Endodermal cell (in vitro differentiated cells): ENCODE data around the gene WT1. TPM values are rescaled to one million over a fixed set of nuclear protein-coding genes. Genes with fewer than 3 reads are reported as not detected.
A peak's percentile ranks its signal among the peaks of the same experiment; 100 is the strongest.

Experiments
- DNase-seq: peaks from one replicate; pipeline ENCODE4 v3.0.0-alpha.2; 2017
- H3K27ac ChIP-seq: 2 replicates; pipeline ENCODE4 v1.5.1; 2013; ENCODE audit warnings: mild to moderate bottlenecking, low read depth, low read length, moderate library complexity
- H3K27me3 ChIP-seq: 2 replicates; pipeline ENCODE4 v1.6.1; 2013; ENCODE audit warnings: mild to moderate bottlenecking, low read length, moderate library complexity; ENCODE audit not compliant: insufficient read depth, control insufficient read depth, poor library complexity, severe bottlenecking
- H3K36me3 ChIP-seq: 2 replicates; pipeline ENCODE4 v1.7.0; 2013; ENCODE audit warnings: mild to moderate bottlenecking, low read length, moderate library complexity; ENCODE audit not compliant: control insufficient read depth, insufficient read depth
- H3K4me1 ChIP-seq: one replicate; pipeline ENCODE4 v1.7.0; 2013; ENCODE audit warnings: low read length; ENCODE audit not compliant: control insufficient read depth, insufficient read depth
- H3K4me3 ChIP-seq: 2 replicates; pipeline ENCODE4 v1.5.1; 2013; ENCODE audit warnings: mild to moderate bottlenecking, low read length, moderate library complexity
- H3K9ac ChIP-seq: 2 replicates; pipeline ENCODE4 v1.6.1; 2013; ENCODE audit warnings: mild to moderate bottlenecking, low read length, moderate library complexity; ENCODE audit not compliant: poor library complexity, severe bottlenecking; ENCODE audit errors: extremely low read depth
- H3K9me3 ChIP-seq: 2 replicates; pipeline ENCODE4 v1.6.1; 2013; ENCODE audit warnings: mild to moderate bottlenecking, low read length, moderate library complexity; ENCODE audit not compliant: control insufficient read depth
- H3K27ac Mint-ChIP-seq: 2 replicates; pipeline ENCODE4 v1.8.0; 2020; ENCODE audit warnings: mixed read lengths
- H3K27me3 Mint-ChIP-seq: 2 replicates; pipeline ENCODE4 v1.8.0; 2021; ENCODE audit warnings: mild to moderate bottlenecking, mixed read lengths; ENCODE audit not compliant: insufficient read depth
- H3K36me3 Mint-ChIP-seq: 2 replicates; pipeline ENCODE4 v1.8.0; 2020; ENCODE audit warnings: low read depth, mixed read lengths
- H3K4me1 Mint-ChIP-seq: 2 replicates; pipeline ENCODE4 v1.8.0; 2020; ENCODE audit warnings: mixed read lengths
- H3K4me3 Mint-ChIP-seq: 2 replicates; pipeline ENCODE4 v1.8.0; 2020; ENCODE audit warnings: mild to moderate bottlenecking, moderate library complexity, mixed read lengths
- H3K9me3 Mint-ChIP-seq: 2 replicates; pipeline ENCODE4 v1.8.0; 2020; ENCODE audit warnings: mild to moderate bottlenecking, mixed read lengths
- CTCF ChIP-seq: fragments of 200-600 bp; sonication (generic); conservative IDR thresholded peaks from 2 replicates; pipeline ENCODE4 v1.5.0; 2021; ENCODE audit warnings: antibody characterized with exemption, mild to moderate bottlenecking
- WGBS, 2 experiments: methylation state at CpG; one replicate each; pipeline versions ENCODE4 v1.1.5 to v1.1.7; 2013; ENCODE audit warnings: missing lambda C conversion rate in 2 of 2, mixed read lengths in 1 of 2; ENCODE audit not compliant: insufficient coverage in 1 of 2, insufficient read length in 1 of 2; 5-methylcytosine and 5-hydroxymethylcytosine counted together
- long read RNA-seq, 4 experiments: library from polyadenylated mRNA in 2 of 4; library from RNA in 1 of 4; library from capped mRNA in 1 of 4; stranded (forward) in 3 of 4; unstranded in 1 of 4; transcript quantifications; one replicate each; pipeline ENCODE4 v2.0.0, GENCODE V29; 2020 to 2021; ENCODE audit warnings: inconsistent platforms in 1 of 4
- polyA plus RNA-seq, 2 experiments: library from polyadenylated mRNA; stranded (reverse); fragments of 50-300 nt; gene quantifications; one replicate each; pipeline ENCODE4 v1.2.3, GENCODE V29; 2013
- total RNA-seq, 2 donors: library from RNA; stranded (reverse); fragmentation: NEBNext Ultra II Directional in 1 of 2; extraction: Animal tissue kit (Norgen Biotek cat#: 25700) in 1 of 2; gene quantifications; 2 replicates in 1 of 2; 3 replicates in 1 of 2; pipeline ENCODE4 v1.2.1, GENCODE V29; 2021

The WT1 gene
- under 1 TPM in 1 of 2 donors, not detected in 1; 0.51 TPM for total RNA-seq
- polyA plus RNA-seq (2013, experiment 1 of 2), result 0.11 TPM
- polyA plus RNA-seq (2013, experiment 2 of 2), result not detected
- long read RNA-seq, experiment 1, result 0 reads
- long read RNA-seq, experiment 2, partial matches to known transcripts, result 0 of 1 reads
- long read RNA-seq, experiment 2, other reads (novel, unspliced or antisense), result 0 of 1 reads
- long read RNA-seq, experiment 3, result 0 reads
- long read RNA-seq, experiment 4, result 0 reads

GRCh38 chr11:32435511-32435941 lies at the start of gene WT1:
Gene WT1, minus strand, starts transcription at chr11:32435539.
- H3K27ac Mint-ChIP-seq, result no peak within 1 kb of the TSS
- Histone ChIP-seq H3K27me3 (peaks cover 98% of the 10 kb centered on the region), H3K9ac (no peak within 1 kb of the TSS), H3K4me3 (peak within 1 kb of the TSS; percentile 71), H3K27ac (no peak within 1 kb of the TSS), H3K9me3 (peaks cover 7% of the 10 kb centered on the region), H3K36me3 (no peaks in the 10 kb centered on the region), H3K4me1 (peaks cover 6% of the 10 kb centered on the region)
- H3K36me3 Mint-ChIP-seq, result no peaks in the 10 kb centered on the region
- no peak for TF ChIP-seq CTCF
- H3K27me3 Mint-ChIP-seq, result peaks cover 98% of the 10 kb centered on the region
- peak within 1 kb of the TSS; percentile 55 for H3K4me3 Mint-ChIP-seq
- DNase-seq, result peak; percentile 91
- H3K9me3 Mint-ChIP-seq, result no peaks in the 10 kb centered on the region
- 0% methylated on average over 3 to 24 of the region's 25 CpGs for WGBS, 2 experiments
- H3K4me1 Mint-ChIP-seq, result peaks cover 33% of the 10 kb centered on the region

GRCh38 chr11:32479291-32479690 lies 44.0 kb upstream of the WT1 start:
- Mint-ChIP-seq H3K27ac (no peak overlapping the region), H3K27me3 (peaks cover 2% of the 10 kb centered on the region), H3K36me3 (no peaks in the 10 kb centered on the region), H3K4me1 (peaks cover 6% of the 10 kb centered on the region), H3K9me3 (no peaks in the 10 kb centered on the region), H3K4me3 (no peak overlapping the region)
- 70 to 87% methylated on average over 2 to 4 of the region's 4 CpGs for WGBS, 2 experiments
- H3K4me3 ChIP-seq, result no peak overlapping the region
- H3K4me1 ChIP-seq, result no peaks in the 10 kb centered on the region
- H3K9me3 ChIP-seq, result no peaks in the 10 kb centered on the region
- no peak overlapping the region for H3K27ac ChIP-seq
- DNase-seq, result no peak
- no peaks in the 10 kb centered on the region for H3K27me3 ChIP-seq
- H3K36me3 ChIP-seq, result no peaks in the 10 kb centered on the region
- no peak for TF ChIP-seq CTCF
- no peak overlapping the region for H3K9ac ChIP-seq

- no peaks in the 10 kb centered on the region for H3K36me3 ChIP-seq
- no peak for DNase-seq
- Mint-ChIP-seq H3K4me3 (no peak overlapping the region), H3K27ac (no peak overlapping the region), H3K36me3 (no peaks in the 10 kb centered on the region), H3K4me1 (peaks cover 6% of the 10 kb centered on the region), H3K9me3 (no peaks in the 10 kb centered on the region), H3K27me3 (peaks cover 2% of the 10 kb centered on the region)
- no peaks in the 10 kb centered on the region for H3K27me3 ChIP-seq
- H3K4me1 ChIP-seq, result no peaks in the 10 kb centered on the region
- no peak overlapping the region for H3K9ac ChIP-seq
- H3K27ac ChIP-seq, result no peak overlapping the region
- no peaks in the 10 kb centered on the region for H3K9me3 ChIP-seq
- TF ChIP-seq CTCF, result no peak
- WGBS, 2 experiments, result 85 to 95% methylated on average over 5 to 7 of the region's 7 CpGs
- no peak overlapping the region for H3K4me3 ChIP-seq
Observed at GRCh38 chr11:32478277-32478731, 43.0 kb upstream of the WT1 start.
